ENCODE data around the gene SCARB1. TPM values are rescaled to one million over a fixed set of nuclear protein-coding genes. Genes with fewer than 3 reads are reported as not detected.
"Not testable (repeated sequence)": the region's sequence is repeated elsewhere in the genome, so short reads cannot be mapped to it uniquely, and the experiment has no call there.

The SCARB1 gene
- 10 to 100 TPM; 18.6 to 41.8 (median 26.7) TPM for total RNA-seq

GRCh38 chr12:124863416-124864325, at the start of gene SCARB1:
Gene SCARB1, minus strand, starts transcription at chr12:124863864. Its CDS starts 144 bp downstream, at chr12:124863720.
- peak within 1 kb of the TSS; percentile 43 for H3K4me3 ChIP-seq (ENCODE audit: low read depth, poor library complexity, severe bottlenecking)
- TF ChIP-seq CTCF (IDR thresholded peaks at IDR 0.05) (no peak), POLR2A (IDR thresholded peaks at IDR 0.05) (no peak)
- DNase-seq (ENCODE audit: low spot score in 2 of 2): peak; percentile 66 to 95
- 0 to 1% methylated on average over 37 to 56 of the region's 89 CpGs for WGBS, 2 donors
- intact Hi-C loops (cut with DNase I; ENCODE audit: low total_unique reads): no loop called here

GRCh38 chr12:124912529-124913287, 49.0 kb upstream of the SCARB1 start:
- peak overlapping the region; percentile 92 for H3K4me3 ChIP-seq (ENCODE audit: low read depth, poor library complexity, severe bottlenecking)
- 51 to 64% methylated on average over 19 to 21 of the region's 21 CpGs for WGBS, 2 donors
- not testable (repeated sequence) for DNase-seq (ENCODE audit: low spot score in 2 of 2)
- intact Hi-C loops (cut with DNase I; ENCODE audit: low total_unique reads): loop anchor here (5.0 kb wide), 1 partner anchor 235 kb away; no protein-coding TSS in a partner anchor

- WGBS, 2 donors: 56 to 60% methylated on average over 6 of the region's 6 CpGs
- intact Hi-C loops (cut with DNase I; ENCODE audit: low total_unique reads): loop anchor here (5.0 kb wide), 1 partner anchor 236 kb away; no protein-coding TSS in a partner anchor
- not testable (repeated sequence) for H3K4me3 ChIP-seq (ENCODE audit: low read depth, poor library complexity, severe bottlenecking); DNase-seq (ENCODE audit: low spot score in 2 of 2)
Measured at GRCh38 chr12:124911521-124911920, 47.9 kb upstream of the SCARB1 start.

GRCh38 chr12:124910561-124911478, 47.2 kb upstream of the SCARB1 start:
- 56 to 59% methylated on average over 9 of the region's 9 CpGs for WGBS, 2 donors
- no peak for TF ChIP-seq POLR2A (IDR thresholded peaks at IDR 0.05)
- TF ChIP-seq CTCF (IDR thresholded peaks at IDR 0.05): no peak
- H3K4me3 ChIP-seq (ENCODE audit: low read depth, poor library complexity, severe bottlenecking): no peak overlapping the region
- no peak for DNase-seq (ENCODE audit: low spot score in 2 of 2)
- intact Hi-C loops (cut with DNase I; ENCODE audit: low total_unique reads): loop anchor here (5.0 kb wide), 1 partner anchor 236 kb away; no protein-coding TSS in a partner anchor

GRCh38 chr12:124909831-124910560, 46.3 kb upstream of the SCARB1 start:
- H3K4me3 ChIP-seq (ENCODE audit: low read depth, poor library complexity, severe bottlenecking): no peak overlapping the region
- WGBS, 2 donors: 62 to 67% methylated on average over 8 of the region's 8 CpGs
- intact Hi-C loops (cut with DNase I; ENCODE audit: low total_unique reads): loop anchor here (5.0 kb wide), 1 partner anchor 237 kb away; no protein-coding TSS in a partner anchor
- no peak for DNase-seq (ENCODE audit: low spot score in 2 of 2)
- no peak for TF ChIP-seq POLR2A (IDR thresholded peaks at IDR 0.05)

GRCh38 chr12:124906606-124907261, 43.1 kb upstream of the SCARB1 start:
- no peak overlapping the region for H3K4me3 ChIP-seq (ENCODE audit: low read depth, poor library complexity, severe bottlenecking)
- TF ChIP-seq CTCF (IDR thresholded peaks at IDR 0.05) (peak in 1 of 3 donors; percentile 81), POLR2A (IDR thresholded peaks at IDR 0.05) (no peak)
- DNase-seq (ENCODE audit: low spot score in 2 of 2): peak; percentile 96
- WGBS, 2 donors: 0 to 7% methylated on average over 2 of the region's 2 CpGs
- intact Hi-C loops (cut with DNase I; ENCODE audit: low total_unique reads): no loop called here

All from lower leg skin (tissue), 4 donors.